Common myeloid progenitor, CD34-positive (primary cell): ENCODE measurements around the gene KIAA0232.

Experiments
- CTCF ChIA-PET: fragments of 350-600 bp; sonication (Branson Sonifier 250); formaldehyde crosslinking; loops from one replicate; lab custom pipeline; 2021; ENCODE audit warnings: antibody characterized with exemption; lab: Charles Lee
- POLR2A ChIA-PET: fragments of 350-600 bp; sonication (Branson Sonifier 250); formaldehyde crosslinking; loops from one replicate; lab custom pipeline; 2021; ENCODE audit warnings: antibody characterized with exemption; lab: Charles Lee
- DNase-seq, 3 donors: peaks; one replicate each; pipeline versions ENCODE4 v3.0.0 to v3.0.0-alpha.2; 2013
- H3K27ac ChIP-seq, 2 experiments: 1 replicate in 1 of 2; 2 replicates in 1 of 2; pipeline ENCODE4 v1.7.0; 2013; ENCODE audit warnings: inconsistent platforms in 2 of 2, low read length in 2 of 2, mild to moderate bottlenecking in 2 of 2, low read depth in 1 of 2, moderate library complexity in 1 of 2; ENCODE audit not compliant: severe bottlenecking in 2 of 2, insufficient read depth in 1 of 2, poor library complexity in 1 of 2
- H3K27me3 ChIP-seq, 5 experiments: replicated peaks in 2 of 5; 1 replicate in 3 of 5; 2 replicates in 2 of 5; pipeline versions ENCODE4 v1.6.1 to v1.7.0; 2013; ENCODE audit warnings: low read length in 4 of 5, mild to moderate bottlenecking in 2 of 5, moderate library complexity in 2 of 5, inconsistent platforms in 1 of 5; ENCODE audit not compliant: insufficient read depth in 5 of 5, control insufficient read depth in 4 of 5
- H3K36me3 ChIP-seq, 4 experiments: 1 replicate in 2 of 4; 2 replicates in 2 of 4; pipeline versions ENCODE4 v1.6.1 to v1.7.0; 2013; ENCODE audit warnings: low read length in 3 of 4, control low read depth in 1 of 4, mild to moderate bottlenecking in 1 of 4; ENCODE audit not compliant: control insufficient read depth in 4 of 4, insufficient read depth in 4 of 4
- H3K4me1 ChIP-seq, 4 experiments: 1 replicate in 3 of 4; 2 replicates in 1 of 4; pipeline versions ENCODE4 v1.6.1 to v1.7.1; 2013; ENCODE audit warnings: low read length in 3 of 4, mild to moderate bottlenecking in 3 of 4, control low read depth in 1 of 4, inconsistent platforms in 1 of 4, moderate library complexity in 1 of 4; ENCODE audit not compliant: control insufficient read depth in 4 of 4, insufficient read depth in 4 of 4; ENCODE audit errors: control extremely low read depth in 1 of 4
- H3K4me3 ChIP-seq, 7 experiments: 1 replicate in 4 of 7; 2 replicates in 3 of 7; pipeline versions ENCODE4 v1.5.1 to v1.7.0; 2013; ENCODE audit warnings: mild to moderate bottlenecking in 7 of 7, low read length in 6 of 7, moderate library complexity in 6 of 7, inconsistent platforms in 2 of 7, low read depth in 2 of 7, control low read depth in 1 of 7; ENCODE audit not compliant: insufficient read depth in 4 of 7, control insufficient read depth in 1 of 7; ENCODE audit errors: extremely low read depth in 1 of 7
- H3K9me3 ChIP-seq, 5 experiments: 1 replicate in 4 of 5; 2 replicates in 1 of 5; pipeline versions ENCODE4 v1.6.1 to v1.7.1; 2013; ENCODE audit warnings: low read length in 4 of 5, mild to moderate bottlenecking in 2 of 5, inconsistent platforms in 1 of 5, low read depth in 1 of 5, moderate library complexity in 1 of 5; ENCODE audit not compliant: control insufficient read depth in 4 of 5, insufficient read depth in 2 of 5; ENCODE audit errors: control extremely low read depth in 1 of 5
- WGBS: methylation state at CpG from one replicate; pipeline ENCODE4 v1.1.5; 2013; ENCODE audit not compliant: insufficient coverage; 5-methylcytosine and 5-hydroxymethylcytosine counted together

Gene KIAA0232

GRCh38 chr4:6873792-6874461 lies 91.4 kb downstream of the KIAA0232 start:
- Histone ChIP-seq H3K4me1 (peaks cover 4 to 35% (median 17%) of the 10 kb centered on the region in 4 experiments), H3K36me3 (peaks cover 9 to 40% (median 24%) of the 10 kb centered on the region in 4 experiments), H3K4me3 (no peak overlapping the region), H3K9me3 (no peaks in the 10 kb centered on the region), H3K27me3 (no peaks in the 10 kb centered on the region), H3K27ac (no peak overlapping the region)
- CTCF ChIA-PET, result interaction anchor here (0.6 to 5.9 kb wide), 46 partner anchors 9 to 247 kb away, joined by 3 to 84 read pairs (median 5); partner anchors contain the start of genes BLOC1S4 and TBC1D14
- peak; percentile 52 to 73 (median 68) for DNase-seq
- 60% methylated on average over 3 of the region's 3 CpGs for WGBS
- POLR2A ChIA-PET, result interaction anchor here (1.1 kb wide), 1 partner anchor 12 kb away, joined by 4 read pairs; no protein-coding TSS in a partner anchor

GRCh38 chr4:6874981-6875380 lies 92.5 kb downstream of the KIAA0232 start:
- CTCF ChIA-PET, result interaction anchor here (0.7 to 5.9 kb wide), 17 partner anchors 11 to 200 kb away, joined by 3 to 84 read pairs (median 7); partner anchors contain the start of genes BLOC1S4 and TBC1D14
- Histone ChIP-seq H3K9me3 (no peaks in the 10 kb centered on the region), H3K27ac (no peak overlapping the region), H3K27me3 (no peaks in the 10 kb centered on the region), H3K36me3 (peaks cover 9 to 49% (median 30%) of the 10 kb centered on the region in 4 experiments), H3K4me3 (no peak overlapping the region), H3K4me1 (peaks cover 4 to 33% (median 17%) of the 10 kb centered on the region in 4 experiments)
- no peak for DNase-seq
- POLR2A ChIA-PET, result interaction anchor here (0.8 kb wide), 1 partner anchor 25 kb away, joined by 9 read pairs; no protein-coding TSS in a partner anchor
- WGBS, result 93% methylated on average over 4 of the region's 4 CpGs

- Histone ChIP-seq H3K27me3 (no peaks in the 10 kb centered on the region), H3K4me3 (no peak overlapping the region), H3K9me3 (no peaks in the 10 kb centered on the region), H3K36me3 (peaks cover 12 to 52% (median 30%) of the 10 kb centered on the region in 4 experiments), H3K4me1 (peaks cover 4 to 30% (median 17%) of the 10 kb centered on the region in 4 experiments), H3K27ac (no peak overlapping the region)
- ChIA-PET POLR2A (interaction anchor here (0.8 kb wide), 1 partner anchor 25 kb away, joined by 9 read pairs; no protein-coding TSS in a partner anchor), CTCF (interaction anchor here (1.1 to 5.9 kb wide), 13 partner anchors 11 to 201 kb away, joined by 3 to 84 read pairs (median 11); partner anchors contain the start of genes BLOC1S4 and TBC1D14)
- DNase-seq, result peak; percentile 88 to 99 (median 98)
- WGBS, result 27% methylated on average over 4 of the region's 4 CpGs
Measured at GRCh38 chr4:6875431-6875831, 92.9 kb downstream of the KIAA0232 start.

GRCh38 chr4:6876440-6876839 lies 93.9 kb downstream of the KIAA0232 start:
- no peaks in the 10 kb centered on the region for H3K9me3 ChIP-seq
- peaks cover 17 to 60% (median 39%) of the 10 kb centered on the region in 4 experiments for H3K36me3 ChIP-seq
- peaks cover 4 to 30% (median 17%) of the 10 kb centered on the region in 4 experiments for H3K4me1 ChIP-seq
- WGBS, result 100% methylated on average over 1 of the region's 5 CpGs
- H3K4me3 ChIP-seq, result no peak overlapping the region
- ChIA-PET POLR2A (no interaction called here), CTCF (interaction anchor here (1.2 to 5.9 kb wide), 3 partner anchors 10 to 158 kb away, joined by 4 to 84 read pairs (median 68); partner anchors contain the start of gene BLOC1S4)
- no peak for DNase-seq
- no peaks in the 10 kb centered on the region for H3K27me3 ChIP-seq
- no peak overlapping the region for H3K27ac ChIP-seq

GRCh38 chr4:6877067-6877466 lies 94.5 kb downstream of the KIAA0232 start:
- Histone ChIP-seq H3K4me1 (peaks cover 4 to 30% (median 17%) of the 10 kb centered on the region in 4 experiments), H3K9me3 (no peaks in the 10 kb centered on the region), H3K27ac (no peak overlapping the region), H3K36me3 (peaks cover 13 to 60% (median 42%) of the 10 kb centered on the region in 4 experiments), H3K27me3 (no peaks in the 10 kb centered on the region), H3K4me3 (no peak overlapping the region)
- DNase-seq, result no peak
- POLR2A ChIA-PET, result no interaction called here
- CTCF ChIA-PET, result interaction anchor here (5.9 kb wide), 1 partner anchor 9 kb away, joined by 68 read pairs; no protein-coding TSS in a partner anchor
- WGBS, result over 99% methylated on average over 14 of the region's 14 CpGs

GRCh38 chr4:6878451-6879059 lies 96.0 kb downstream of the KIAA0232 start:
- H3K36me3 ChIP-seq, result peaks cover 16 to 60% (median 43%) of the 10 kb centered on the region in 4 experiments
- no peak for DNase-seq
- no peak overlapping the region for H3K4me3 ChIP-seq
- no peaks in the 10 kb centered on the region for H3K9me3 ChIP-seq
- ChIA-PET POLR2A (no interaction called here), CTCF (interaction anchor here (1.0 to 1.7 kb wide), 2 partner anchors 13 to 162 kb away, joined by 3 to 5 read pairs; no protein-coding TSS in a partner anchor)
- H3K27ac ChIP-seq, result no peak overlapping the region
- H3K27me3 ChIP-seq, result no peaks in the 10 kb centered on the region
- WGBS, result 78% methylated on average over 8 of the region's 11 CpGs
- H3K4me1 ChIP-seq, result peaks cover 4 to 30% (median 17%) of the 10 kb centered on the region in 4 experiments
